NCI-H1436 (cell line): ENCODE data around the gene ANKS1B.
"Not testable (repeated sequence)": the region's sequence is repeated elsewhere in the genome, so short reads cannot be mapped to it uniquely, and the experiment has no call there.

ENCODE experiments used
- DNase-seq: peaks from one replicate; lab custom pipeline; 2025; lab: John Stamatoyannopoulos, UW

Gene ANKS1B

GRCh38 chr12:99758997-99759396, 225.7 kb downstream of the ANKS1B start:
- DNase-seq = no peak

GRCh38 chr12:99752740-99753139, 232.0 kb downstream of the ANKS1B start:
- no peak for DNase-seq

- DNase-seq = no peak
These were observed 238.2 kb downstream of the ANKS1B start for GRCh38 chr12:99746538-99746937.

DNA sequence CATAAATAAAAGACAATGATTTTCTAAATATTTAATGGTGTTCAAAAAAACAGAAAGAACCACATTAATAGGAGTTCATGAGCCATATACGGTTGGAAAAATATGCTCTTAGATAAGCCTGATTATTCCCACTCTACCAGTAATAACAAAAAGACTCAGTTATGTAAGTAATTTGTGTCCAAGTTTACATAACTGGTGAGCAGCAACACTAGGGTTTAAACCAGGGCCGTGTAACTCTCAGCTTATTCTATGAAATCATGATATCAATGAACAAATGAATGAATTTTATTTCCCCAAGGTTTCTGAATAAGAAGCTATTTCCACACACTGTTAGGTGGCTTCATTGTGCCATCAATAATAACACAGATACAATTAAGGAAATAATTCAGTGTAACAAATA, 238.8 kb downstream of the ANKS1B start:
- DNase-seq = no peak

- DNase-seq = no peak
These were observed 239.6 kb downstream of the ANKS1B start for GRCh38 chr12:99745121-99745520.

DNA sequence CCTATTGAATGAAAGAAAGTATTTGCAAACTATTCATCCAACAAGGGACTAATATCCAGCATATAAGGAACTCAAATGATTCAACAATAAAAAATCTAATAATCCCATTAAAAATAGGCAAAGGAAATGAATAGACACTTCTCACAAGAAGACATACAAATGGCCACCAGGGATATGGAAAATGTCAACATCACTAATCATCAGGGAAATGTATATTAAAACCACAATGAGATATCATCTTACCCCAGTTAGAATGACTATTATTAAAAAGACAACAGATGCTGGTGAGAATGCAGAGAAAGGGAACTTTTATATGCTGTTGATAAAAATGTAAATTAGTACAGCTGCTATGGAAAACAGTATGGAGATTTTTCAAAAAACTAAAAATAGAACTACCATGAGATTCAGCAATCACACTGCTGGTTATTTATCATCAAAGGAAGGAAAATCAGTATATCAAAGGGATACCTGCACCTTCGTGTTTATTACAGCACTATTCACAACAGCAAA, 247.9 kb downstream of the ANKS1B start:
- DNase-seq = no peak

GRCh38 chr12:99732131-99732530, 252.6 kb downstream of the ANKS1B start:
- DNase-seq = no peak

- no peak for DNase-seq
These were observed 261.8 kb downstream of the ANKS1B start for GRCh38 chr12:99722690-99723486.

DNA sequence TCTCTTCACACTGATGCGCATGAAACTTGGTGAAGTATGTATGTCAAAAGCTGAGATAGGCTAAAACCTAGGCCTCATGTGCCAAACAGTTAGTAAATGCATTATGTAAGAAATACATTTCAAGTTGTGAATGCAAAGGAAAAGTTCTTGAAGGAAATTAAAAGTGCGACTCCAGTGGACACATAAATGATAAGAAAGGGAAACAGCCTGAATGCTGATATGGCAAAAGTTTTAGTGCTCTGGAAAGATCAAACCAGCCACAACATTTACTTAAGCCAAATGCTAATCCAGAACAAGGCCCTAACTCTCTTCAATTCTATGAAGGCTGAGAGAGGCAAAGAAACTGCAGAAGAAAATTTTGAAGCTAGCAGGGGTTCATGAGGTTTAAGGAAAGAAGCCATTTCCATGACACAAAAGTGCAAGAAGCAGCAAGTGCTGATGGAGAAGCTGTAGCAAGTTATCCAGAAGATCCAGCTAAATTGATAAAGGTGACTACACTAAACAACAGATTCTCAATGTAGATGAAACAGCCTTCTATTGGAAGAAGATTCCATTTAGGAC, 262.9 kb downstream of the ANKS1B start:
- DNase-seq = no peak

GRCh38 chr12:99720083-99720465, 264.7 kb downstream of the ANKS1B start:
- DNase-seq = not testable (repeated sequence)

DNA sequence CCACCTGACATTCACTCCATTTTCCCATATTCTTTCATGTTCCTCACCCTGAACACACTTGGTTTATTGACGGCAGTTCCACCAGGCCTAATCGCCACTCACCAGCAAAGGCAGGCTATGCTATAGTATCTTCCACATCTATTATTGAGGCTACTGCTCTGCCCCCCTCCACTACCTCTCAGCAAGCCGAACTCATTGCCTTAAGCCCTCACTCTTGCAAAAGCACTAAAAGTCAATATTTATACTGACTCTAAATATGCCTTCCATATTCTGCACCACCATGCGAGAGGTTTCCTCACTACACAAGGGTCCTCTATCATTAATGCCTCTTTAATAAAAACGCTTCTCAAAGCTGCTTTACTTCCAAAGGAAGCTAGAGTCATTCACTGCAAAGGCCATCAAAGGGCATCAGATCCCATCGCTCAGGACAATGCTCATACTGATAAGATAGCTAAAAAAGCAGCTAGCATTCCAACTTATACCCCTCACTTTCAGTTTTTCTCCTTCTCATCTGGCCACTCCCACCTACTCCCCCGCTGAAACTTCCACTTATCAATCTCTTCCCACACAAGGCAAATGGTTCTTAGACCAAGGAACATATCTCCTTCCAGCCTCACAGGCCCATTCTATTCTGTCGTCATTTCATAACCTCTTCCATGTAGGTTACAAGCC, 265.2 kb downstream of the ANKS1B start:
- DNase-seq = not testable (repeated sequence)

- DNase-seq = not testable (repeated sequence)
These were observed 268.8 kb downstream of the ANKS1B start for GRCh38 chr12:99715841-99716510.

GRCh38 chr12:99714921-99715320, 269.8 kb downstream of the ANKS1B start:
- not testable (repeated sequence) for DNase-seq

GRCh38 chr12:99713946-99714520, 270.7 kb downstream of the ANKS1B start:
- no peak for DNase-seq

- DNase-seq = no peak
These were observed 272.5 kb downstream of the ANKS1B start for GRCh38 chr12:99712281-99712680.

- no peak for DNase-seq
These were observed 273.5 kb downstream of the ANKS1B start for GRCh38 chr12:99711246-99711645.

DNA sequence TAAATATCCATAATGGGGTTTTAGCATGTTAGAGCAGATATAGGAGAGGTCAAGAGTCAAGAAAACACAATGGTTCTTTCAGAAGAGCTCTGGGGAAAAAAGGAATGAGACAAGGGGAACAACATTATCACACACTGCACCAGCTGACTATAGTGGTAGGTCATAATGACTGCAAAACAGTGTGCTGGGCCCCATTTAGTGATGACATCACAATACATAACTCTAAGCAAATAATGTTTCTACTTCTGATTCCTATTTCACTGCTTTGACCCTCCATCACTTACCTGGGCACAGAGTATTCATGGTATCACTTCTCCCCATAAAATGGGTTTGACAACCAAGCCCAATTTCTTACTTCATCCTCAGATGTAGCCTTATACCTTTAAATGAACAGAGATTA, 275.1 kb downstream of the ANKS1B start:
- no peak for DNase-seq

GRCh38 chr12:99709116-99709515, 275.6 kb downstream of the ANKS1B start:
- no peak for DNase-seq

- DNase-seq = no peak
These were observed 276.9 kb downstream of the ANKS1B start for GRCh38 chr12:99707883-99708282.

DNA sequence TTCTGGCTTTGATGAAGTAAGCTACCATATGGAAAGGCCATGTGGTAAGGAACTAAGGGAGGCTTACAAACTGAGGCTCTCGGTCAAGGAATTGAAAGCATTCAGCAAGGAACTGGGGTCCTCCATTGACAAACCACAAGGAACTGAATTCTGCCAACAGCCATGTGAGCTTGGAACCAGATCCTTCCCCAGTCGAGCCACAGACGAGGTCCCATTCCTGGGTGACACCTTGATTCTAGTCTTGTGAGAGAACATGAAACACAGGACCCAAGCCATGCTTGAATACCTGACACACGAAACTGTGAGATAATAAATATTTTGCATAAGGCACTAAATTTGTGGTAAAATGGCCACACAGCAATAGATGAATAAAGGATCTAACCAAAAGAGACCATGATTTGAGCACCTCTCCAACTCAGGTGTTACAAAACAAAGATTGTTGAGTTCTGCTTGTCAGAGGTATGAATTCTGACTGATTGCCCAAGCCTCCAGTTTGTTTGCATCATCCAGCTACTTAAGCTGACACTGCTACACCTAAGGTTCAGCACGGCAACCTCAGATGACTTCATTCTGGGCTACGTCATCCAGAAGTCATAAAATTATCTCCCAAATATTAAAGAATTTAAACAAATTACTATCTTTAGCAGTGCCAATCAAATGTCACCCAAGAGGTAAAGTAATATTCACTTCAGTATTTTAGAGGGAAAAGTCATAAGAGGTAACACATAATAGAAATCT, 277.8 kb downstream of the ANKS1B start:
- no peak for DNase-seq

GRCh38 chr12:99704458-99704857, 280.3 kb downstream of the ANKS1B start:
- DNase-seq = no peak
